Right ventricle myocardium superior (tissue), 1 donor: Measurements from ENCODE around the gene NFIC. TPM values are rescaled to one million over a fixed set of nuclear protein-coding genes. Genes with fewer than 3 reads are reported as not detected.
"Not testable (repeated sequence)": the region's sequence is repeated elsewhere in the genome, so short reads cannot be mapped to it uniquely, and the experiment has no call there.

Experiments
- ATAC-seq: fragments of 200-7000 bp; cut with Tn5 transposase; one replicate; pipeline ENCODE4 v1.9.1; 2020; ENCODE audit warnings: mild to moderate bottlenecking; ENCODE audit not compliant: poor library complexity
- DNase-seq: peaks from one replicate; pipeline ENCODE4 v3.0.0-alpha.2; 2020
- intact Hi-C: fragments of 100-400 bp; cut with DNase I; formaldehyde crosslinking; loops from one replicate; pipeline ENCODE4 v1.11.2; 2022
- total RNA-seq: library from RNA; stranded (reverse); fragmentation: NEBNext Ultra II Directional; extraction: Animal tissue kit (Norgen Biotek cat#: 25700); gene quantifications from one replicate; pipeline ENCODE4 v1.2.1, GENCODE V29; 2021
- donor health status: DM: no; HTN: yes; CAD: no; lungs with severe emphysema.

NFIC gene
- total RNA-seq, 1 donor from 2014 or later: 153 TPM

GRCh38 chr19:3383121-3383722, 16.8 kb downstream of the NFIC start:
- DNase-seq: peak; percentile 76
- peak; percentile 21 for ATAC-seq
- intact Hi-C loops: no loop called here

GRCh38 chr19:3386447-3387234, 20.3 kb downstream of the NFIC start:
- DNase-seq: peak; percentile 71
- intact Hi-C loops: no loop called here

GRCh38 chr19:3387645-3388589, 21.5 kb downstream of the NFIC start:
- intact Hi-C loops: no loop called here
- ATAC-seq: peak; percentile 78

More at GRCh38 chr19:3386447-3387234, 20.3 kb downstream of the NFIC start:
- peak; percentile 69 for ATAC-seq

GRCh38 chr19:3389446-3389778, 23.0 kb downstream of the NFIC start:
- DNase-seq: no peak
- ATAC-seq: no peak
- intact Hi-C loops: no loop called here

More at GRCh38 chr19:3387645-3388589, 21.5 kb downstream of the NFIC start:
- peak; percentile 92 for DNase-seq

GRCh38 chr19:3389876-3390371, 23.5 kb downstream of the NFIC start:
- intact Hi-C loops: no loop called here
- ATAC-seq: no peak

GRCh38 chr19:3391911-3392310, 25.5 kb downstream of the NFIC start:
- ATAC-seq, DNase-seq, intact Hi-C loops: not testable (repeated sequence)

More at GRCh38 chr19:3389876-3390371, 23.5 kb downstream of the NFIC start:
- peak; percentile 57 for DNase-seq

GRCh38 chr19:3392480-3392879, 26.1 kb downstream of the NFIC start:
- intact Hi-C loops: no loop called here
- DNase-seq: no peak
- no peak for ATAC-seq

- ATAC-seq (no peak), DNase-seq (no peak)
- intact Hi-C loops: no loop called here
Observed at GRCh38 chr19:3396881-3397265, 30.5 kb downstream of the NFIC start.

- peak; percentile 64 for ATAC-seq
- peak; percentile 76 for DNase-seq
- intact Hi-C loops: no loop called here
Observed at GRCh38 chr19:3397266-3398022, 31.1 kb downstream of the NFIC start.

GRCh38 chr19:3398114-3398899, 31.9 kb downstream of the NFIC start:
- ATAC-seq (peak; percentile 86), DNase-seq (peak; percentile 90)
- intact Hi-C loops: no loop called here

GRCh38 chr19:3398900-3399278, 32.5 kb downstream of the NFIC start:
- DNase-seq: no peak
- ATAC-seq: peak; percentile 1
- intact Hi-C loops: no loop called here

GRCh38 chr19:3399311-3399710, 32.9 kb downstream of the NFIC start:
- intact Hi-C loops, DNase-seq, ATAC-seq: not testable (repeated sequence)

- no peak for DNase-seq
- intact Hi-C loops: loop anchor here (5.0 kb wide), 1 partner anchor 34 kb away; the partner anchor contains the start of gene NFIC
- ATAC-seq: no peak
Observed at GRCh38 chr19:3401004-3401768, 34.8 kb downstream of the NFIC start.

GRCh38 chr19:3402631-3403443, 36.5 kb downstream of the NFIC start:
- intact Hi-C loops: loop anchor here (5.0 kb wide), 1 partner anchor 36 kb away; the partner anchor contains the start of gene NFIC
- ATAC-seq (no peak), DNase-seq (no peak)

GRCh38 chr19:3403489-3404323, 37.3 kb downstream of the NFIC start:
- DNase-seq (peak; percentile 93), ATAC-seq (peak; percentile 73)
- intact Hi-C loops: loop anchor here (5.0 kb wide), 1 partner anchor 36 kb away; the partner anchor contains the start of gene NFIC
